BLaER1 treated with 17β-estradiol and CSF1 and Interleukin-3, amounts not matched to agents 10 nM and 100 nM (cell line): ENCODE measurements around the gene IL19.
A peak's percentile ranks its signal among the peaks of the same experiment; 100 is the strongest.

Experiments
- H3K27ac ChIP-seq, 11 experiments: shearing (Covaris generic); formaldehyde crosslinking; 2 replicates each; pipeline ENCODE4 v1.8.1; 2022
- H3K27me3 ChIP-seq, 11 experiments: shearing (Covaris generic); formaldehyde crosslinking; 2 replicates each; pipeline ENCODE4 v1.8.1; 2022
- H3K36me3 ChIP-seq, 11 experiments: shearing (Covaris generic); formaldehyde crosslinking; 2 replicates each; pipeline ENCODE4 v1.8.1; 2022
- H3K4me1 ChIP-seq, 10 experiments: shearing (Covaris generic); formaldehyde crosslinking; 2 replicates each; pipeline ENCODE4 v1.8.1; 2022
- H3K4me2 ChIP-seq, 11 experiments: shearing (Covaris generic); formaldehyde crosslinking; 2 replicates each; pipeline ENCODE4 v1.8.1; 2022
- H3K4me3 ChIP-seq, 10 experiments: shearing (Covaris generic); formaldehyde crosslinking; 2 replicates each; pipeline ENCODE4 v1.8.1; 2022
- H3K9ac ChIP-seq, 11 experiments: shearing (Covaris generic); formaldehyde crosslinking; 2 replicates each; pipeline ENCODE4 v1.8.1; 2022
- H3K9me3 ChIP-seq, 11 experiments: shearing (Covaris generic); formaldehyde crosslinking; replicated peaks in 1 of 11; 2 replicates each; pipeline ENCODE4 v1.8.1; 2022
- H4K20me1 ChIP-seq, 11 experiments: shearing (Covaris generic); formaldehyde crosslinking; 2 replicates each; pipeline ENCODE4 v1.8.1; 2022
- Cebpa-rat ChIP-seq, 11 experiments: shearing (Covaris generic); IDR thresholded peaks; 2 replicates each; pipeline ENCODE4 v1.8.1; 2022

Gene IL19

DNA sequence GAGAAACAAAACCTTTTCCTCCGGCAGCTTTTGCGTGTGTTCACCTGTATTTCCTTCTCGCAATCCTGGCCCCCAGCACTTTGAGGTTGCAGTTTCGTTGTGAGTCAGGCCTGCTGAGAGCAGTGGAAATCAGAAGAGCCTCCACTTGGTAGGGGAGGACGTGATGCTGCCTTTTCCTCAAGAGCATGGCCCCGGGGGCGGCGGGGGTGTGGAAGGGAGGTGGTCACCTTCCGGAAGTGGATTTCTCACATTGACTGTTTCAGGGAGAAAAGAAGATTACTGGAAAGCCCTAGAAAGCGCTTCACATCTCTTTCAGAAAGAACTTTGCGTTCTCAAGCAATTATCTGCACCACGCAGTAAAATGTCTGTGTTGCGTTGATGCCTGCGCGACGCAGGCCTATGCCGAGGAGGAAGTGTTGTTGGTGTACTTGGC is 13.9 kb downstream of the IL19 start:
- H4K20me1 ChIP-seq = no peaks in the 10 kb centered on the region
- H3K9ac ChIP-seq = no peak overlapping the region
- no peak overlapping the region for H3K27ac ChIP-seq
- no peak for TF ChIP-seq Cebpa-rat (IDR thresholded peaks at IDR 0.05)
- no peaks in the 10 kb centered on the region for H3K9me3 ChIP-seq
- peaks cover 43 to 60% (median 52%) of the 10 kb centered on the region in 10 experiments for H3K4me1 ChIP-seq
- no peaks in the 10 kb centered on the region for H3K36me3 ChIP-seq
- peaks cover 0 to 3% (median 0%) of the 10 kb centered on the region in 11 experiments; a peak in 2 of 22 replicates for H3K27me3 ChIP-seq
- no peak overlapping the region for H3K4me3 ChIP-seq
- peak overlapping the region; percentile 69 to 88 (median 77) for H3K4me2 ChIP-seq

DNA sequence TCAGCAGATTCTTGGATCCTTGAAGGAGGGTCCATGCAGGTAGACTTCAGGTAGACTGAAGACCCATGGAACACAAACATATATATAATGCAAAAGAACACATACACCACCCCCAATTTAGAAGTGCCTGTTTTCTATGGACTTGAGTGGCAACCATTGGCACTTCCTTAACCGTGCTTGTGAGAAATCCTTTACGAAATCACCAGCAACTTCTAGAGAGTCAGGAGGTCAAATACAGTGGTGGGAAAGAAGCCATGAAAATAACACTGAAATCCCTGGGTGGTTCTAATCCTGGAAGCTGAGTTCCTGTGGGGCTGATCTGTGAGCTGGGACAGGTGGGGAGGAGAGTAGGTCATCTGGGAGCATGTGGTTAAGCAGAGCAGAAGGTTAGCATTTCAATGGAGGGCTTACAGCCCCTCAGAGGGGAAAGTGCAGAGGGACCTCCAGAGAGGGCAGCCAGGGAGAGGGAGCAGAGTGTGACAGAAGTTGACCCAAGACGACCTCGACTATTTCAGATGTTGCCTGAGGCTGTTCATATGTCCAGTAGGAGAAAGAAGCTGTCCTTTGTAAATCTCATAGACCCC is 14.7 kb downstream of the IL19 start:
- TF ChIP-seq Cebpa-rat (IDR thresholded peaks at IDR 0.05) = no peak
- Histone ChIP-seq H3K27ac (no peak overlapping the region), H3K4me2 (peak overlapping the region; percentile 69 to 88 (median 77)), H3K9me3 (no peaks in the 10 kb centered on the region), H3K4me3 (no peak overlapping the region), H3K4me1 (peaks cover 47 to 62% (median 53%) of the 10 kb centered on the region in 10 experiments), H3K36me3 (no peaks in the 10 kb centered on the region), H3K27me3 (peaks cover 0 to 3% (median 0%) of the 10 kb centered on the region in 11 experiments; a peak in 2 of 22 replicates), H3K9ac (no peak overlapping the region), H4K20me1 (no peaks in the 10 kb centered on the region)

DNA sequence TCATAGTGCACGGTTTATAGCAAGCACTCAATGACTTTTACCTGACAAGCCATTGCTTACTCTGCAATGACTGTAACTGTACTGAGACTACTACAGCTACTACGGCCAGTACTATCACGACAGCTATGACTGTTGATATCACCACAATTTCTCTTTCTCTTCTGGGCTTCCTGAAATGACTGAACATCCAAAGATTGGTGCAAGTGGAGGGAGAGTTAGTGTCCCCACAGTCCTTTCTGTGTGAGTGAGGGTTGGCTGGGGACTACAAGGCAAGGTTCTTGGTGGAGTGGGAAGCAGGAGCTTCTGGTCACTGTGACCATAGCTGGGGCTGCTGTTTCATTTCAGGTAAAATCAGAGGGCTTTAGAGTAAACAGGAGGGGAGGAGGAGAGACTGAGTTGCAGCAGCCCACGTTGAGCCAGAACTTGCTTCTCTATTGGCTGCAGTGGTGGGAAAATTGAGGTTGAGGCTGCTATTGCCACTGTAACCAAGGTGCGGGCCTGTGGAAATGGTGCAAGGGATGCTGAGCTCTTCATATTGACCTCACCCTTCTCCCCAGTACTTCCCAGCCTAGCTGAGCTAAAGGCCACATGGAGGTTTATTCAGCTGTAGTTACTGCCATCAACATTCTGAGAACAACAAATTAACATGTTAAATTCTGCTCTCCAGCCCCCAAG is 15.8 kb downstream of the IL19 start:
- Histone ChIP-seq H3K9me3 (no peaks in the 10 kb centered on the region), H3K4me2 (no peak overlapping the region; a peak in 1 of 22 replicates), H3K9ac (no peak overlapping the region), H3K4me1 (peaks cover 52 to 63% (median 57%) of the 10 kb centered on the region in 10 experiments), H3K4me3 (no peak overlapping the region), H4K20me1 (no peaks in the 10 kb centered on the region), H3K36me3 (no peaks in the 10 kb centered on the region), H3K27me3 (peaks cover 0 to 3% (median 0%) of the 10 kb centered on the region in 11 experiments; a peak in 2 of 22 replicates), H3K27ac (no peak overlapping the region)
- no peak for TF ChIP-seq Cebpa-rat (IDR thresholded peaks at IDR 0.05)

DNA sequence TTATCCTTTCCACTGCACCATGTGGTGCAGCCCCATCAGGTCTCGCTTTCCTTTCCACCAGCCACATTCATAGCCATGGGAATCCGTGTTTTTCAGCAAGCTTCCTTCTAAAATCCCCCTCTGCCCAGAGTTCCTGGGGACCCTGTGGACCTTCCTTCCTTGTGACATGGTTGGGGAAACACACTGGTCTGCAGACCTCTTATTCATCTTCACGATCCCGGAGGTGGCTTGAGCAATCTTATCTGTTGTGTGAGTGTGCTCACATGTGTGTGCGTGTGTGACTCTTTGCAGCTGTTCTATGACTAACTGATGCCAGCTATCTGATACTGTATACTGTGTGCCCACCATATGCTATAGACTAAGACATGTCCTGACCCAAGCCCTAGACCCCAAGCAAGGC is 17.3 kb downstream of the IL19 start:
- no peaks in the 10 kb centered on the region for H4K20me1 ChIP-seq
- peaks cover 56 to 65% (median 60%) of the 10 kb centered on the region in 10 experiments for H3K4me1 ChIP-seq
- no peak overlapping the region for H3K9ac ChIP-seq
- H3K36me3 ChIP-seq = no peaks in the 10 kb centered on the region
- no peak overlapping the region for H3K27ac ChIP-seq
- peaks cover 0 to 3% (median 0%) of the 10 kb centered on the region in 11 experiments; a peak in 2 of 22 replicates for H3K27me3 ChIP-seq
- no peak for TF ChIP-seq Cebpa-rat (IDR thresholded peaks at IDR 0.05)
- H3K9me3 ChIP-seq = no peaks in the 10 kb centered on the region
- no peak overlapping the region for H3K4me2 ChIP-seq
- H3K4me3 ChIP-seq = no peak overlapping the region

DNA sequence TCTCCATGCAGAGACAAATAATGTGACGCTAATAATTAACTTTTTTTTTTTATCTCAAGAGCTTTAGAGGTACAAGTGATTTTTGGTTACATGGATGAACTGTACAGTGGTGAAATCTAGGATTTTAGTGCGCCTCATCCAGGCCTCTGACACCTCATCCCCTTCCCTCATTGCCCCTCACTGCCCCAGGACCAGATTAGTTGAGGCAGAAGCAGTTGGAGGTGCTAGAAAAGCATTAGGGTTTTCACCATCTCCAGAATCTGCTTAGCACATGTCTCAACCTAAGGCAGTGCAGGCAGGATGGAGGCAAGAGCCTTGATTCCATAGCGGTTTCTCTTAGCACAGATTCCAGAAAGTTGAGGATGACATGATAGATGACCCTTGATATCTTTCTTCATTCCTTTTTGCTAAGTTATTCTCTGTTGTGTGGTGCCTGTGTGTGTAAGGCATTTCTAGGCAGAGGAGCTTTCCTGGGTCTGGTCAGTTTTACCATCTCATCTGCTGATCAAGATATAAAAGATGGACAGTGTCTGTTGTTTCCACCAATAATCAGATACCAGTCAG is 18.0 kb downstream of the IL19 start:
- H3K4me3 ChIP-seq = no peak overlapping the region

DNA sequence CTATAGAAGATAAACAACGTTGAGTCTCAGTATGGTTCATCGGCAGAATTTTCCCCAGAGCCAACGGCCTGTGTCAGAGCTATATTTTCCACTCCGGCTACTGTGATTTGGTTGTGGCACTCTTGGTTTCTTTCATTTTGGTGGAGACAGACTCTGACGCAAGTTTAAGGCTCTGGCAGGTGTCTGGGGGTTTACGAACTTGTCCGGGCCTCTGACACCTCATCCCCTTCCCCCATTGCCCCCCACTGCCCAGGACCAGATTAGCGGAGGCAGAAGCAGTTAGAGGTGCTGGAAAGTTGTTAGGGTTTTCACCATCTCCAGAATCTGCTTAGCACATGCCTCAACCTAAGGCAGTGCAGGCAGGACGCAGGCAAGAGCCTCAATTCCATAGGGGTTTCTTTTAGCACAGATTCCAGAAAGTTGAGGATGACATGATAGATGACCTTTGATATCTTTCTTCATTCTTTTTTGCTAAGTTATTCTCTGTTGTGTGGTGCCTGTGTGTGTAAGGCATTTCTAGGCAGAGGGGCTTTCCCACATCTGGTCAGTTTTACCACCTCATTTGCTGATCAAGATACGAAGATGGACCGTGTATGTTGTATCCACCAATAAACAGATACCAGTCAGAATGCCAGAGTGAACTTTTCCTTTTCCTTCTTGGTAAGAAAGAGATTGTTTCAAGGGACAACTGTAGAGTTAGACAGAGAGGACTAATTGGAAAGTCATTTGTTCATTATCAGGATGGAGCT is 20.1 kb downstream of the IL19 start:
- Histone ChIP-seq H3K27ac (peak overlapping the region in 1 of 11 experiments; percentile 42; a peak in 2 of 22 replicates), H3K9ac (peak overlapping the region in 2 of 11 experiments; percentile 4 to 17; a peak in 2 of 22 replicates), H4K20me1 (no peaks in the 10 kb centered on the region), H3K4me3 (no peak overlapping the region), H3K4me2 (peak overlapping the region; percentile 34 to 85 (median 68)), H3K9me3 (no peaks in the 10 kb centered on the region), H3K36me3 (no peaks in the 10 kb centered on the region), H3K4me1 (peaks cover 33 to 45% (median 38%) of the 10 kb centered on the region in 10 experiments), H3K27me3 (peaks cover 0 to 3% (median 0%) of the 10 kb centered on the region in 11 experiments; a peak in 1 of 22 replicates)
- TF ChIP-seq Cebpa-rat (IDR thresholded peaks at IDR 0.05) = no peak

More for the DNA sequence above, 18.0 kb downstream of the IL19 start:
- no peak overlapping the region for H3K9ac ChIP-seq
- no peak overlapping the region for H3K4me2 ChIP-seq
- H3K4me1 ChIP-seq = peaks cover 54 to 65% (median 59%) of the 10 kb centered on the region in 10 experiments
- H3K36me3 ChIP-seq = no peaks in the 10 kb centered on the region
- H3K27ac ChIP-seq = no peak overlapping the region
- H3K27me3 ChIP-seq = peaks cover 0 to 3% (median 0%) of the 10 kb centered on the region in 11 experiments; a peak in 2 of 22 replicates
- no peaks in the 10 kb centered on the region for H4K20me1 ChIP-seq
- no peaks in the 10 kb centered on the region for H3K9me3 ChIP-seq
- TF ChIP-seq Cebpa-rat (IDR thresholded peaks at IDR 0.05) = no peak

DNA sequence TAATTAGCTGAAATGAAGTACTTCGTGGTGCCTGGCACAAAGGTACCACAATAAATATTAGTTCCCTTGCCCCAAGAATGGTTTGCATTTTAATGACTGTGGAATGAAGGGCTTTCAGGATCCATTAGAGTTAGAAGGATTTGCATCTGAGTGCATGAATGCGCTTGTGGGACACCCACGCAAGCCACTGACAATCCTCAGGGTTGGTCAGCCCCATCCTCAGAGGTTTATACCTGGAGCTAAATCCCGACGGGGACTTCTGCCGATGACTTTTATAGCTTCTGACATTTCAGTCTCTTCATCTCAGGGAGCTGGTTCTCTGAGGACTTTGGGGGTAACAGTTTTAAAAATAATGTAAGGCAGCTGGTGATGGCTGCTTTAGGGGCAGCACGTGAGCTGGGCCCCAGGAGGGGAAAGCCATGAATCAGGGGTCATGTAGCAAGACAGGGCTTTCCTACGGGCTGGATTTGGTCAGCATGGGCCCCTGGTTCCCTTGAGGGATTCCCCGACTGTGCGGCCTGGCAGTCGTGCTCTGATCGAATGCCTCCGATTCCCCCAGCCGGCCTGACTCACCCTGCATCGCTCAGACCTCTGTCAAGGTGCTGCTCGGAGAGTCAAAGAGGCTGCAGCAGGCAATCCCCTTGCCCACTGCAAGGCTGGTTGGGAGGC is 22.5 kb downstream of the IL19 start:
- Histone ChIP-seq H3K4me3 (no peak overlapping the region), H4K20me1 (no peaks in the 10 kb centered on the region), H3K9me3 (no peaks in the 10 kb centered on the region), H3K36me3 (no peaks in the 10 kb centered on the region), H3K4me2 (peak overlapping the region; percentile 3 to 85 (median 68)), H3K27me3 (peaks cover 0 to 3% (median 0%) of the 10 kb centered on the region in 11 experiments; a peak in 1 of 22 replicates), H3K27ac (peak overlapping the region in 1 of 11 experiments; percentile 2; a peak in 2 of 22 replicates), H3K4me1 (peaks cover 36 to 54% (median 48%) of the 10 kb centered on the region in 10 experiments), H3K9ac (no peak overlapping the region)
- no peak for TF ChIP-seq Cebpa-rat (IDR thresholded peaks at IDR 0.05)

DNA sequence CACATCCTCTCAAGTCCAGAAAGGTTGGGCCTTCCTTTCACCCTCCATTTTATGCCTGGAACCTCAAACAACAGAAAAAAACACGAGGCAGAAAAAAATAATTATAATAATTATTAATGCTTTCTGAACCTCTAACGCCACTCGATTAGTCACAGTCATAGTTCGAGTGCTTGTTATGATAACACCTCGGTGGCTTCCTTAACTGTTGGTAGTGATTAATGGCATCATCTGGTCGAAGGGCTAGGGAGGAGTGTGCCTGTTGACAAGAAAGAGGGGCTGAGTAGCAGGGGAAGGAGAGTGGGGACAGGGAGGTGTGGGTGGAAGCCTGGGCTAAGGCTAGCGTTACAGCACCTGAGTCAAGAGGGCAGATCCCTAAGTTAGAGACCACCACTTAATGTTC is 23.0 kb downstream of the IL19 start:
- H3K27ac ChIP-seq = no peak overlapping the region; a peak in 1 of 22 replicates
- no peaks in the 10 kb centered on the region for H3K36me3 ChIP-seq
- no peaks in the 10 kb centered on the region for H3K9me3 ChIP-seq
- H3K9ac ChIP-seq = no peak overlapping the region
- TF ChIP-seq Cebpa-rat (IDR thresholded peaks at IDR 0.05) = no peak
- H4K20me1 ChIP-seq = no peaks in the 10 kb centered on the region
- H3K4me2 ChIP-seq = peak overlapping the region in 10 of 11 experiments; percentile 3 to 85 (median 68); a peak in 19 of 22 replicates
- H3K4me1 ChIP-seq = peaks cover 36 to 59% (median 53%) of the 10 kb centered on the region in 10 experiments
- H3K27me3 ChIP-seq = peaks cover 0 to 3% (median 0%) of the 10 kb centered on the region in 11 experiments; a peak in 1 of 22 replicates
- H3K4me3 ChIP-seq = no peak overlapping the region
